Keratinocyte (primary cell): ENCODE results near the gene UROC1.

Experiments
- CTCF ChIP-seq, 3 experiments: IDR thresholded peaks in 1 of 3; conservative IDR thresholded peaks in 1 of 3; optimal IDR thresholded peaks in 1 of 3; 2 replicates in 2 of 3; 3 replicates in 1 of 3; pipeline versions ENCODE3 to v1.5.1; 2011; ENCODE audit warnings: low read length in 3 of 3, mild to moderate bottlenecking in 3 of 3, moderate library complexity in 2 of 3, control low read depth in 1 of 3, inconsistent platforms in 1 of 3; ENCODE audit not compliant: insufficient read depth in 2 of 3; ENCODE audit errors: extremely low read depth in 1 of 3
- EZH2 ChIP-seq: IDR thresholded peaks from one replicate; pipeline ENCODE4 v1.6.1; 2012; ENCODE audit warnings: inconsistent platforms, mild to moderate bottlenecking, low read length, moderate library complexity

GRCh38 chr3:126500016-126500415 lies 17.6 kb downstream of the UROC1 start:
- no peak for TF ChIP-seq EZH2
- TF ChIP-seq CTCF (optimal IDR thresholded peaks at IDR 0.05 in 1 of 3, IDR thresholded peaks at IDR 0.05 in 1 of 3, conservative IDR thresholded peaks at IDR 0.05 in 1 of 3; ENCODE audit: extremely low read depth in 1 of 3, insufficient read depth in 2 of 3, low read length in 3 of 3) = no peak
